IMR-90 (cell line): ENCODE results near the gene TSEN54.

Experiments
- BHLHE40 ChIP-seq: fragments of 150-350 bp; IDR thresholded peaks from 2 replicates; pipeline ENCODE4 v1.6.1; 2016; ENCODE audit warnings: mild to moderate bottlenecking, low read depth, low read length
- CTCF ChIP-seq: conservative IDR thresholded peaks from 2 replicates; pipeline ENCODE4 v1.5.1; 2012; ENCODE audit warnings: mild to moderate bottlenecking, low read depth, low read length, improper control_type of control experiment
- TF ChIP-seq, protein P1 (sequence below): fragments of 150-350 bp; IDR thresholded peaks from 2 replicates; pipeline ENCODE4 v1.6.1; 2017; ENCODE audit warnings: mild to moderate bottlenecking, antibody characterized with exemption, low read length, low read depth

- TF ChIP-seq CTCF (no peak), BHLHE40 (no peak)
- TF ChIP-seq, protein P1, sequence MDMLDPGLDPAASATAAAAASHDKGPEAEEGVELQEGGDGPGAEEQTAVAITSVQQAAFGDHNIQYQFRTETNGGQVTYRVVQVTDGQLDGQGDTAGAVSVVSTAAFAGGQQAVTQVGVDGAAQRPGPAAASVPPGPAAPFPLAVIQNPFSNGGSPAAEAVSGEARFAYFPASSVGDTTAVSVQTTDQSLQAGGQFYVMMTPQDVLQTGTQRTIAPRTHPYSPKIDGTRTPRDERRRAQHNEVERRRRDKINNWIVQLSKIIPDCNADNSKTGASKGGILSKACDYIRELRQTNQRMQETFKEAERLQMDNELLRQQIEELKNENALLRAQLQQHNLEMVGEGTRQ, result no peak
Measured at GRCh38 chr17:75494326-75494877, 21.9 kb upstream of the TSEN54 start.
